GM21619 (cell line): ENCODE data around the gene DNAH17.
"Not testable (repeated sequence)": the region's sequence is repeated elsewhere in the genome, so short reads cannot be mapped to it uniquely, and the experiment has no call there.

ENCODE experiments used
- ATAC-seq: cut with Tn5 transposase; IDR thresholded peaks from one replicate; pipeline ENCODE4 v1.9.1; 2021; ENCODE audit not compliant: unreplicated experiment

The DNAH17 gene

DNA sequence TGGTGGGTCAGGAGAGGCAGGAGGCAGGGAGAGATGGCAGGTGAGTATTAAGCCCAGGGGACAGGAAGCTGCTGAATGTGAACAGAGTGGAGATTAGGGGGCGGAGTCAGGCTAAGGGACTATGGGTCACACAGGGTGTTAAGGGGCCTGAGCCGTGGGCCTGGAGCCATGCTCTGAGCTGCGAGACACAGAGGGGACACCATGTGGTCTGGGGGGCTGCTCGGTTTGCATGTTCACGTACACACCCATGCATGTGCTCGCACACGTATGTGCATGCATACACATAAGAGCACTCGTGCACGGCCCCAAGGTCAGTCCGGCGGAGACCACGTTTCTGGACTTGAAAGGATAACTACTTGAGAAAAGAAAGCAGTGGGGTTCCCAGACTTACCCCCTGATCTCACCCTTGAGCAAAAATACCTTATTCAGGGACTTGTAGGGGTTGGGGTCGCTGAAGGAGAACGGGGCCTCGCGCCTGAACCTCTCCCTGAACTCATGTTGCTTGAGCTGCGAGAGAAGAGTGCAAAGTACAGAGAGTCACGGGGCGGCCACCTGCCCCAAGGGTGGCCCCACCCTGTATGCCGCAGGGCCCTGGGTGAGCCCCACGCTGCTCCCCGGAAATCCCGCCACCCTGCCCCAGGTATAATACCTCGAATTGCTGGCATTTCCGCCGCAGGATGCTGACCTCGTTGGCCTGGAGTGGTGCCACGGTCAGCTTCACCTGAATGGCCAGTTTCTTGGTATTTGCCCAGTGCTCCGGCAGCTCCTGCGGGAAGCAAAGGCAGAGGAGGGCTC is 50.8 kb downstream of the DNAH17 start:
- ATAC-seq: no peak

DNA sequence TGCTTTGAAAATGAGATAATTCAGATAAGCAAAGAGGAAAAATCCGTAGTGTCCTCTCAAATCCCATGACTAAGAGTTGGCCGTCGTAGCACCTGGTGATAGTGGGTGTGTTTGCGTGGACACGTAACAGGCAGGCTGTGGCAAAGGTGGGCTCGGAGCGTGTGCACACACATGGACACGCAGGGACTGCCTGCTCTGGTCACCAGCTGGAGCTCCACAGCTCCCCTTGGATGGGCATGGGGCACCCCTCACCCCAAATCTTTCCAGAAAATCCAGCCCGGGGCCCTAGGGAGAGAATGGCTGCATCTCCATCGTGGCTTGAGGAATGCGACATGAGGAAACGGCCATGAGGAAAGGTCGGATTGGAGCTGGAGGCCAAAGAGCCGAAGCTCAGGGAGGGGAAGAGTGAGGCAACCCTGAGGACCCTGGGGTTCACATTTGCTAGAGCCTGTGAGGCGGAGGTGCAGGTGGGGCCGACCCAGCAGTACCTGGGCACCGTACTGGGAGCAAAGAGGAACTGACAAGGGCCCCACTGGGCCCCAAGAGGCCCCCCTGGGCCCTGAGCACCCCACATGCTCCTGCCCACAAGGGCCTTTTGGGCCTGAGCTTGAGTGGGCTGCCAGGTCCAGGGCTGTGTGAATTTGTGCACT is 51.6 kb downstream of the DNAH17 start:
- no peak for ATAC-seq

DNA sequence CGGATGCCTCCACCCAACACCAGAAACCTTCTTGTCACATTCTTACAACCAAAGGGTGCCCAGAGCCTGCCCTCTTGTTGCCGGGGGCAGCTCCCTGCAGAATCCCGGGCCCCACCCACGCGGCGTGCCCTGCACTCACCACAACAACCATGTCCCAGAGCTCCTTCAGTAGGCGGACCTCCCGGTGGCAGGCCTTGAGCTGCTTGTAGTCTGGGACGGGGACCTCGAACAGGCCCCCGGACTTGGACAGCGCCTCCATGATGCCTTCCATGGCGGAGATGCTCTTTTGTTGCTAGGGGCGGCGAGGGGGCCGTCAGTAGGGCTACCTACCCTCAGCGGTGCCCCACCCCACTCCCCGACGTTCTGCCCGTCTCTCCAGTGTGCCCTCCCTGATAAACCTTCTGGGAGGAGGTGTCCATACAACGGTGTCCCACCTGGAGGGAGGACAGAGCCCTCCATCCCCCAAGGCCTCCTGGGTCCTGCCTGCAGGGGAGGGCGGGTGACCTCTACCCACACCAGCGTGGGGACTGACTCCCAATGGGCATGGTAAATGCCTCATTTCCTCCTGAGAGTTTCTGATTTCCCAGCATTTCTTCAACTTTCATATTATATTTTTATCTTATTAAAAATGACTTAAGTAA is 52.2 kb downstream of the DNAH17 start:
- no peak for ATAC-seq

DNA sequence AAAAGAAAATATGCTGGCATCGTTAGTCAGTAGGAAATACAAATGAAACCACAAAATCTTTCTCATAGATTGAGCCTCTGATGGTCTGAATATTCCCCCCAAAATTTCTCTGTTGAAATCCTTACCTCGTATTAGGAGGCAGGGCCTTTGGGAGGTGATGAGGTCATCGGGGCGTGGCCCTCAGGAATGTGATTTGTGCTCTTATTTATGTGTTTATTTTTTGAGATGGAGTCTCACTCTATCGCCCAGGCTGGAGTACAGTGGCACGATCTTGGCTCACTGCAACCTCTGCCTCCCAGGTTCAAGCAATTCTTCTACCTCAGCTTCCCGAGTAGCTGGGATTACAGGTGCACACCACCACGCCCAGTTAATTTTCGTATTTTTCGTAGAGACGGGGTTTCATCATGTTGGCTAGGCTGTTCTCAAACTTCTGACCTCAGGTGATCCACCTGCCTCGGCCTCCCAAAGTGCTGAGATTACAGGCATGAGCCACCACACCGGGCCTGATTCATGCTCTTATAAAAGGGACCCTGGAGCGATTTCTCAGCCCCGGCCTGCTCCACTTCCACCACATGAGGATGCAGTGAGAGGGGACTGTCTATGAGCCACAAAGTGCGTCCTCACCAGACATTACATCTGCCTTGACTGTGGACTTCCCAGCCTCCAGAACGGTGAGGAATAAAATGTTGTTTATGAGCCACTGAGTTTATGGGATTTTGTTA is 53.1 kb downstream of the DNAH17 start:
- no peak for ATAC-seq

DNA sequence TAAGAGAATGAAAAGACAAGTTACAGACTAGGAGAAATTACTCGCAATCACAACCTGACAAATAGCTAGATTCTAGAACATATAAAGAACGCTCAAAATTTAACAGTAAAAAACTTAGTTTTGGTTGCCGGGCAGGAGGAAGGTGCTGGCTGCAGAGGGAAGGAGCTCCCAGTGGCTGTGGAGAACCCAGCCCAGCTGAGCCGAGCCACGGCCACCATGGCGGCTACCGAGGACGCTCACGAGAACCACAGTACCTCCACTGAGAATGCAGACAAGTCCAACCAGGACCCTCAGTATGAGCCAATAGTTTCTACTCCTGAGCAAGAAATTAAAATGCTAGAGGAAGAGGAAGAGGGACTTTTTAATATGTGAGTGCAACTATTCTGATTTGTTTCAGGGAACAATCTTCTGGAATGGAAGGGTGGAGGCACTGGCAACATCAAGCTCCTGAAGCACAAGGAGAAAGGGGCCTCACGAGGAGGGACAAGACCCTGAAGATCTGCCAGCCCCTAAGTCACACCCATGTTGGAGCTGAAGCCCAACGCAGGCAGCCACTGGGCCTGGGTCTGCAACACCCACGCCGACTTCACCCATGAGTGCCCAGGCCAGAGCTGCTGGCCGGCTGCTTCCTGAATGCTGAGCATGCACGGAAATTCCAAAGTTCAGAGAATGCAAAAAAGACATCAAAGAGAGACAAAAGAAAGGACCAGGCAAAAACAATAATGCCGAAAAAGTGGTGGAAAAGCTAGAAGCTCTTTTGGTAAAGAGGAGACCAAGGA is 55.0 kb downstream of the DNAH17 start:
- no peak for ATAC-seq

DNA sequence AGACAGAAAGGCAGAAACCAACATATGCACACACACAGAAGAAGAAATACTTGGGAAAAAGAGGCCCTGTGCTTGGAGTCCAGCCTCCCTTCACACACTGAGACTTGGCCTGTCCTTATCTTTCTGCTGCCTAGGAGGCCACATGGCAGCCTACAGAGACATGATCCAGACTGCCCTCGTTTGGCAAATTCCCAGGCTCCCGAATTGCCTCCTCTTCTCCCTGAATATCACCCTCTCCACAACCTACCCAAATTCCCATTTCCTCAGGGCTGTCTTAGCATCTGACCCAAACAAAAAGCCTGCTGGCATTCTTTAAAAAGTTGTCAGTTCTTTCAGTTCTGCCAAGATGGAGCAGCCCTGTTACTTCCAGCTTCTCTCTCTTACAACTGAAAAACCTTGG is 59.8 kb downstream of the DNAH17 start:
- no peak for ATAC-seq

DNA sequence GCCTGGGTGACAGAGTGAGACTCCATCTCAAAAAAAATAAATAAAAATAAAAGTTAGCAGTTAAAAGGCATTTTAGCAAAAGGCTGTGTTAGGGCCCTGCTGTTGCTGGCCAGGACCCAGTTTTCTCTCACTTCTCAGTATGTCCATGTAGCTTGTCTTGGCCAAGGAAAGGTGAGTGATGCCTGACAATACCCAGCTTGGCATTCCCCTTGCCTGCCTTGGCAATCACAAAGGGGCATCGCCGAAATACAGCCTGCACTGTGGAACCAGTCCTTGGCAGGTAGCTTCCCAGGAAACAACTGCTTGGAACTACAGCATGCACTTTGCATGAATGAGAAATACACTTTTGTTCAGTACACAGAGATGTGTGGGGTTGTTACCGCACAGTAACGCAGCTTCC is 61.7 kb downstream of the DNAH17 start:
- ATAC-seq: no peak

DNA sequence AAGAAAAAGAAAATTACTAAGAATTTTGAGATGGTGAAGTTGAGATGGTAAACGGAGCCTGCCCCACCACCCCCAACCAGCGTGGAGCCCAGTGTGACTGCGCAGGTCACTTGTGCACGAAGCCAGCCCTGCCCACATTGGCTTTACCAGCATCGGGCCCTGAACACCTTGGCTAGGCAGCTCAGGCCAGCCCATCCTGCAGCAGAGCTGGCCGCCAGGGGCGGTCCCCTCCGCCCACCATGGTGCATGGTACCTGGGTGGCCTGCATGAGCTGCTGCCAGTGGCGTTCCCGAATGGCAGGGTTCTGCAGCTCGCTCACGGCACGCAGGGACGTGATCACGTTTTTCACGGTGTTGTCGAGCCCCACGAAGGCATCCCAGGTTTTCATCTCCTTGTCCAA is 62.7 kb downstream of the DNAH17 start:
- ATAC-seq: no peak

DNA sequence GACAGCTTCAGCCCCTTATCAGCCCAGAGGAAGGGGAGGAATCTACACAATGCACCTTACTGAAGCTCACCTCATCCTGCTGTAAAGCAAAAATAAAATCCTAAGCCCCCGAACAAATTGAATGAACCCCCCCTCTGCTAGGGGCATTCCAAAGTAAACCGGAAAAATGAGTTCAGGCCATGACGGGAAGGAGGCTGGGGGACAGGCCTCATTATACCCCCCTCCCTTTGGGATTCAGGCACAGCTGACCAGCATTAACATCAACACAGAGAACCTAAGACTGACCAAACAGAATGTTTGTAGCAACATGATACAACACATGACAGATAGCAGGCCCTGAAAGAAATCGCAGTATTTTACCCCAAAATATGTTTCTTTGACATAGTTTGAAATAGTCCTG is 64.2 kb downstream of the DNAH17 start:
- no peak for ATAC-seq

DNA sequence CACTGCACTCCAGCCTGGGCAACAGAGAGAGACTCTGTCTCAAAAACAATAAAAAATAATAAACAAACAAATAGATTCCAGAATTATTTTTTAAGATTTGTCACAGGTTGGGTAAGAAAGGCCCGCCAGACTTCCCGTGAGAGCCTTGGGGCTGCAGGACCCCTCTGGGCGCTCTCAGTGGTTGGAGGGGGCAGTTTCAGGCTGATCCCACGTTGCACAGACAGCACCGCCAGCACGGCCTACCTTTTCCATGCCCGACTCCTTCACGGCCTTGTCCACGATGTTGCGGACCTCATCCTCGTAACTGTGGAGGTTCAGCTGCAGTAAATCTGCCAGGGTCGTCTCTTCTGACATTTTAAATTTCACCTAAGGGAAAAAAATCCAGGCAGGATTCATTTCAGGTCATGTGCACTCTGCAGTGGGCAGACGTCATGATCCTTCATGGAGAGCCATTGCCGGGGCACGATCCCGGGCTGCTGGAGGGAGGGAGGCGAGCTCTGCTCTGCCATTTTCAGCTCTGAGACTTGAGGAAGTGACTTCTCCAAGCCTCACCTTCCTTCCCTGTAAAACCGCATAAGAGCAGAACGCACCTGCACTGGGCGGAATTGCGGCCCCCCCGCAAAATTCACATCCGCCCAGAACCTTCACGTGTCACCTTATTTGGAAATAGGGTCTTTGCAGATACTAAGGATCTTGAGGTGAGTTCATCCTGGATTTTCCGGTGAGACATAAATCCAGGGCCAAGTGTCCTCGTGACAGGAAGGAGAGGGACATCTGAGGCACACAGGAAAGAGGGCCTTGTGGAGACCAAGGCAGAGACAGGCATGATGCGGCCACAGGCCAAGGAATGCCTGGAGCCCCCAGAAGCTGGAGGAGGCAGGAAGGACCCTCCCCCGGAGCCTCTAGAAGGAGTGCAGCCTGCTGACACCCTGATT is 66.8 kb downstream of the DNAH17 start:
- ATAC-seq: no peak

DNA sequence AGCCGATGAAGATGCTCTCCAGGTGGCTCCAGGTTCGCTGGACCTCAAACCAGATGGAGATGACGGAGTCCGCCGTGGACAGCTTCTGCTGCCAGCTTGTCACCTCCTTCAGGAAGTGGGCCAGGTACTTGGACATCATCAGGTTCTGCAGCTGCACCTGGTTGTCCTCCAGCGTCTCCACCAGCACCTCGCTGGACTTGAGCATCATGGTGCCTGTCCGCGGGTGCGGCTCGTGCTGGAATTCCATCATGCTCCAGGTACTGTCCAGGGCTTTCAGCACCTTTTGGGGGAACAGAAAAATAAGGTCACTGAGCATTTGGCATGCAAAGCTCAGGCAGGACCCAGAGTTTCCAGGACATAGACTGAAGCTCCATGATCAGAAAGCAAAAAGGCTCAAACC is 69.7 kb downstream of the DNAH17 start:
- no peak for ATAC-seq

DNA sequence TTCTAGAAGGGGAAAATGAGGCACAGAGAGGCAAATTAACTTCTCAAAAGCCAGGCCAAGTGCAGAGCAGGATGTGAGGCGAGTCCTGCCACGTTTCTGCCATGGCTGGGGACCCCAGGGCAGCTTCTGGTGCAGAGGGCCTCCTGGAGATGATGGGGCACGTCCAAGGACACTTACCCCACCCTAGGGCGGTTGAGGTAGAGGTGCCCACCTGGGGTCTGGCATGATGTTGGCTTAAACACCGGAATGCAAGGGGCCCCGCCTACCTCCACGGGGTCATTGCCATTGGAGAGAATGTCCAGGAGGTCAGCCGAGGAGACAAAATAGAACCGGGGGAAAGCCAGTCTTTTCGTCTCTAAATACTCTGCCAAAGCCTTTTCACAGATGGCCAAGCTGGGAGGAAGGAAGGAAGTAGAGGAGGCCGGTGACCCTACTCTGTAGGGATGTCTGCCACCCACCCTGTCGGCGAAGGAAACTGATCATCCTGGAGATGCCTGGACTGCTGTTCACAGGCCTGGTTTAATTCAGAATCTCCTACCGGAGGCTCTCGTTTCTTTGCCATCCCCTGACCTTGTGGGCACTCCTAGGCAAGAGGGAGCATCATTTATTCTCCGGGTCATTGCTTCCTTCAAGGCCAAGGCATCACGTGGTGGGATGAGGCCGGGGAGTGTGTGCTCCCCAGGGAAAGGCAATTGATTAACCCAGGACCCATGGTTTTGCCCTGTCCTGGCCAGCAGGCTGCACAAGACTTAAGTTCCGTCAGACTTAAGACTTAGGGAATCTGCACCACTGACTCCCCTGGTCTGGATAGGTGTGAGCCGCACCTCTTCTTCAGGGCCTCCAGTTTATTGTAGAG is 70.5 kb downstream of the DNAH17 start:
- no peak for ATAC-seq

DNA sequence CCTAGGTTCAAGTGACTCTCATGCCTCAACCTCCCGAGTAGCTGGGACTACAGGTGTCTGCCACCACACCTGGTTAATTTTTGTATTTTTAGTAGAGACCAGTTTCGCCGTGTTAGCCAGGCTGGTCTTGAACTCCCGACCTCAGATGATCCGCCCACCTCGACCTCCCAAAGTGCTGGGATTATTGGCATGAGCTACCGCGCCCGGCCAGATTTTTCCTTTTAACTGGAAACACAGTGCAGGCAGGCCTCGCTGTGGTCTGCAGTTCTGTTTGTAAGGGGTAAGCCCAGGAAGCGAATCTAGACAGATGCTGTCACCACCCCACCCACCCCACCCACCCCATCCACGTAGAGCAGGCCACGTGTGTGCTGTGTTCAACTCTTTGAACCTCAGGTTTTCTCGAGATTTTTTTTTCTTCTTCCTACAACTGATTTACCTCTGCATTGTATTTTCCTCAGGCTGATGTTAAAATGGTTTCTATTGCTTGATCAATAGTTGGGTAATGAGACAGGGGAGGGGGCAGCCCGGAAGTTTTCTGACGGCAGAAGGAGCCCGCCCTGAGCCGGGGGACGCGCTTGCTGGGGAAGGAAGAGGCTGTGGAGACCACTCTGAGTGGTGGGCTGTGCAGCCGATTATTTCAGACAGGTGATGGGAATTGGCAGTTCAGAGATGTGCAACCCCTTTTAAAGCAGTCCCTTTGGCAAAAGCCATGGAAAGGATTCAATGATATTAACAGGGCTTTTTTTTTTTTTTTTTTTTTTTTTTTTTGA is 72.9 kb downstream of the DNAH17 start:
- ATAC-seq: no peak

DNA sequence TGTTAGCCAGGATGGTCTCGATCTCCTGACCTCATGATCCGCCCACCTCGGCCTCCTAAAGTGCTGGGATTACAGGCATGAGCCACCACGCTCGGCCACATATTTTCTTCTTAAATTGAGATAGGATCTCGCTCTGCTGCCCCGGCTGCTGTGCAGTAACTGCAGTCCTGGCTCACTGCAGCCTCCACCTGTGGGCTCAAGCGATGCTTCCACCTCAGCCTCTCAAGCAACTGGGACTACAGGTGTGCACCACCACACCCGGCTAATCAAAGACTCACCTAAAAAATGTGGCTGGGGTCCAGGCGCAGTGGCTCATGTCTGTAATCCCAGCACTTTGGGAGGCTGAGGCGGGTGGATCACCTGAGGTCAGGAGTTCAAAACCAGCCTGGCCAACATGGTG is 73.8 kb downstream of the DNAH17 start:
- not testable (repeated sequence) for ATAC-seq

DNA sequence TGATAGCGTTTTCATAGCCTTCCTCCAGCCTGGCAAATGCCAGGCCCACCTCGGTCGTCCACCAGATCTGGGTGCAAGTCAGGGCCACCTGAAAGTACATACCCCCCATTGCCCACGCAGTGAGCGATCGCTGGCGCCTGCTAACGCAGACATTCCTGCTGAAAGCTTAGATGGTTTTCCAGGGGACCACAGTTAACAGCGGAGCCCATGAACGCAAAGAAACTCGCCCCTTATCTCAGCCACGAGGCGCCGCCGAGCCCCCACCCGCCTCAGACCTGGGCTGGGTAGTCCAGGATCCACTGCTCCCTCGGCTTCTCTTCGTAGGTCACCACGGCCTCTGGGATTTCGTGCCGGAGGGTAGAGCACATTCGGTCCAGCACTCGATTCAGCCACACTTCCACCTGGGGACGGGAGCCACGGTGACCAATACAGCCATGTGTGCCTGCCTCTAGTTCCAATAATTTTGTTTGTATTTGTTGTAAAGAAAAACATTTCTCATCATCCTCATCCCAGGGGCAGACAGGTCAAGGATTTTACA is 74.5 kb downstream of the DNAH17 start:
- no peak for ATAC-seq

DNA sequence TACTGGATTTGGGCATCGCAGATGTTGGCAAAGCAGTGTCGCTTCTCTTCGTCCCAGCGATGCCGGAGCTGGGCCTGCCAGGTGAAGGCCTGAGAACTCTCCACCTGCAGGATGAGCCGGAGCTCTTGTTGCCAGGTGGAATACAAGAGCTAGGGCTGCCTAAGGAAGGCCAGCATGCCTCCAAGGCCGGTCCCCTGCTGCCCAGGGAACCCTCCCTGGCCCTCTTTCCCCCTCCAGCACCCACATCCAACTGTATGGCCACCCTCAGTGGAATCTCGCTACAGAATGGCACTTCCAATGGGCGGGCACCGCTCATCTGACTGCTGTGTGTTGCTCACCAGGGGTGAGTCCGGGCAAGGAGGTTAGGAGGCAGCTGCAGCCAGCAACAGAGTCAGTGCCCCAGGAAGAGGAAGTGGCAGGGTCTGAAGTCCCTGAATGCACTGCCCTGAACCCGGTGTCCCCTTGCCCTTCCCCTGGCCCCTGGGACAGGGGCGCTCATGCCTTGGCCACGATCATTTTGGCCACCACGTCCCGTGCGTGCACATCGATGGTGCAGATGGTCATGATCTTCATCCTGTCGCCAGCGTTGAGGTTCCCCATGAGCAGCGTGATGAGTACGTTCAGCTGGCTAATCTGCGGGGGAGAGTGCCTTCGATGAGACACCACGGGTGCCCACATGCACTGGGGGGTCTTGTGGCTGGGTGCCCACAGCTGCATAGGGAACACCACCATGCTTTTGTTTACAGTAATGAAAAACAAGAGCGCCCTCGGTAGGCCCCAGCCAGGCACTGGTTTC is 75.8 kb downstream of the DNAH17 start:
- ATAC-seq: no peak

DNA sequence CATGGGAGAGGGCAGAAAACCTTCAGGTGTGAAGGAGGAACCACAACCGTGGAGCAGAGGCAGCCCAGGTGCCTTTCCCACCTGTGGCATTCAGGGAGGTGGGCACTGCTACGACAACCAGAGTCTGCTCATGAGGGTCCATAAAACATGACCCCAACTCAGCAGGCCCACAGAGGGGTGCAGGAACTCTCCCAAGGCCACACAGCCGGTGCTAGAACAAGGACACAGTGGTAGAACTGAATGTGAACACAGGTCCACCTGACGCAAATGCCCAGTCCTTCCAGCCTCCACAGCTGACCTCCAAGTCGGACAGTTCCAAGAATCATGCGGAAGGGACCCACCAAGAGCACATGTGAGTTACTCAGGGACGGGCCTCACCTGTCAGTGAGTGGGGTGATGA is 76.4 kb downstream of the DNAH17 start:
- no peak for ATAC-seq
